ENCODE data around the gene PACRG.

PACRG gene

GRCh38 chr6:163023700-163024099 is 295.9 kb downstream of the PACRG start:
- DNase-seq: no peak

GRCh38 chr6:163026893-163027292 is 299.1 kb downstream of the PACRG start:
- no peak for DNase-seq

GRCh38 chr6:163030980-163031379 is 303.2 kb downstream of the PACRG start:
- no peak for DNase-seq

- DNase-seq: no peak
These were observed 304.2 kb downstream of the PACRG start for GRCh38 chr6:163031931-163032330.

- peak; percentile 82 for DNase-seq
These were observed 308.4 kb downstream of the PACRG start for GRCh38 chr6:163036160-163036645.

- no peak for DNase-seq
These were observed 310.5 kb downstream of the PACRG start for GRCh38 chr6:163038317-163038716.

- no peak for DNase-seq
These were observed 320.6 kb downstream of the PACRG start for GRCh38 chr6:163048345-163048744.

- no peak for DNase-seq
These were observed 326.0 kb downstream of the PACRG start for GRCh38 chr6:163053667-163054344.

- no peak for DNase-seq
These were observed 326.9 kb downstream of the PACRG start for GRCh38 chr6:163054641-163055040.

- no peak for DNase-seq
These were observed 329.5 kb downstream of the PACRG start for GRCh38 chr6:163057260-163057659.

- no peak for DNase-seq
These were observed 335.0 kb downstream of the PACRG start for GRCh38 chr6:163062790-163063189.

GRCh38 chr6:163063561-163063960 is 335.8 kb downstream of the PACRG start:
- no peak for DNase-seq

- DNase-seq: no peak
These were observed 336.6 kb downstream of the PACRG start for GRCh38 chr6:163064397-163064796.

- DNase-seq: no peak
These were observed 338.4 kb downstream of the PACRG start for GRCh38 chr6:163066200-163066599.

- DNase-seq: no peak
These were observed 349.4 kb downstream of the PACRG start for GRCh38 chr6:163077134-163077533.

- DNase-seq: no peak
These were observed 350.9 kb downstream of the PACRG start for GRCh38 chr6:163078712-163079111.

- DNase-seq: no peak
These were observed 352.5 kb downstream of the PACRG start for GRCh38 chr6:163080228-163080627.

GRCh38 chr6:163083141-163083540 is 355.4 kb downstream of the PACRG start:
- DNase-seq: no peak

- DNase-seq: no peak
These were observed 357.7 kb downstream of the PACRG start for GRCh38 chr6:163085426-163085825.

GRCh38 chr6:163085861-163086623 is 358.3 kb downstream of the PACRG start:
- DNase-seq: no peak

- DNase-seq: no peak
These were observed 358.8 kb downstream of the PACRG start for GRCh38 chr6:163086624-163086920.

GRCh38 chr6:163087981-163088380 is 360.2 kb downstream of the PACRG start:
- no peak for DNase-seq

- DNase-seq: no peak
These were observed 365.1 kb downstream of the PACRG start for GRCh38 chr6:163092876-163093275.

- no peak for DNase-seq
These were observed 367.1 kb downstream of the PACRG start for GRCh38 chr6:163094881-163095280.

- DNase-seq: no peak
These were observed 367.6 kb downstream of the PACRG start for GRCh38 chr6:163095401-163095800.
